Endodermal cell (in vitro differentiated cells): ENCODE results near the gene CDC14A. TPM values are rescaled to one million over a fixed set of nuclear protein-coding genes. Genes with fewer than 3 reads are reported as not detected.
A peak's percentile ranks its signal among the peaks of the same experiment; 100 is the strongest.
"Not testable (repeated sequence)": the region's sequence is repeated elsewhere in the genome, so short reads cannot be mapped to it uniquely, and the experiment has no call there.

Experiments
- DNase-seq: peaks from one replicate; pipeline ENCODE4 v3.0.0-alpha.2; 2017
- H3K27ac ChIP-seq: 2 replicates; pipeline ENCODE4 v1.5.1; 2013; ENCODE audit warnings: mild to moderate bottlenecking, low read depth, low read length, moderate library complexity
- H3K27me3 ChIP-seq: 2 replicates; pipeline ENCODE4 v1.6.1; 2013; ENCODE audit warnings: mild to moderate bottlenecking, low read length, moderate library complexity; ENCODE audit not compliant: insufficient read depth, control insufficient read depth, poor library complexity, severe bottlenecking
- H3K36me3 ChIP-seq: 2 replicates; pipeline ENCODE4 v1.7.0; 2013; ENCODE audit warnings: mild to moderate bottlenecking, low read length, moderate library complexity; ENCODE audit not compliant: control insufficient read depth, insufficient read depth
- H3K4me1 ChIP-seq: one replicate; pipeline ENCODE4 v1.7.0; 2013; ENCODE audit warnings: low read length; ENCODE audit not compliant: control insufficient read depth, insufficient read depth
- H3K4me3 ChIP-seq: 2 replicates; pipeline ENCODE4 v1.5.1; 2013; ENCODE audit warnings: mild to moderate bottlenecking, low read length, moderate library complexity
- H3K9ac ChIP-seq: 2 replicates; pipeline ENCODE4 v1.6.1; 2013; ENCODE audit warnings: mild to moderate bottlenecking, low read length, moderate library complexity; ENCODE audit not compliant: poor library complexity, severe bottlenecking; ENCODE audit errors: extremely low read depth
- H3K9me3 ChIP-seq: 2 replicates; pipeline ENCODE4 v1.6.1; 2013; ENCODE audit warnings: mild to moderate bottlenecking, low read length, moderate library complexity; ENCODE audit not compliant: control insufficient read depth
- H3K27ac Mint-ChIP-seq: 2 replicates; pipeline ENCODE4 v1.8.0; 2020; ENCODE audit warnings: mixed read lengths
- H3K27me3 Mint-ChIP-seq: 2 replicates; pipeline ENCODE4 v1.8.0; 2021; ENCODE audit warnings: mild to moderate bottlenecking, mixed read lengths; ENCODE audit not compliant: insufficient read depth
- H3K36me3 Mint-ChIP-seq: 2 replicates; pipeline ENCODE4 v1.8.0; 2020; ENCODE audit warnings: low read depth, mixed read lengths
- H3K4me1 Mint-ChIP-seq: 2 replicates; pipeline ENCODE4 v1.8.0; 2020; ENCODE audit warnings: mixed read lengths
- H3K4me3 Mint-ChIP-seq: 2 replicates; pipeline ENCODE4 v1.8.0; 2020; ENCODE audit warnings: mild to moderate bottlenecking, moderate library complexity, mixed read lengths
- H3K9me3 Mint-ChIP-seq: 2 replicates; pipeline ENCODE4 v1.8.0; 2020; ENCODE audit warnings: mild to moderate bottlenecking, mixed read lengths
- WGBS, 2 experiments: methylation state at CpG; one replicate each; pipeline versions ENCODE4 v1.1.5 to v1.1.7; 2013; ENCODE audit warnings: missing lambda C conversion rate in 2 of 2, mixed read lengths in 1 of 2; ENCODE audit not compliant: insufficient coverage in 1 of 2, insufficient read length in 1 of 2; 5-methylcytosine and 5-hydroxymethylcytosine counted together
- total RNA-seq, 2 donors: library from RNA; stranded (reverse); fragmentation: NEBNext Ultra II Directional in 1 of 2; extraction: Animal tissue kit (Norgen Biotek cat#: 25700) in 1 of 2; gene quantifications; 2 replicates in 1 of 2; 3 replicates in 1 of 2; pipeline ENCODE4 v1.2.1, GENCODE V29; 2021
- TF ChIP-seq, protein P1 (sequence below): fragments of 200-600 bp; sonication (generic); conservative IDR thresholded peaks from 2 replicates; pipeline ENCODE4 v1.5.0; 2021; ENCODE audit warnings: antibody characterized with exemption, mild to moderate bottlenecking

Gene CDC14A
- total RNA-seq, 2 donors from 2014 or later: 14.5 to 17.6 TPM

- peaks cover 29% of the 10 kb centered on the region for H3K9me3 Mint-ChIP-seq
- H3K4me3 Mint-ChIP-seq: no peak overlapping the region
- Histone ChIP-seq H3K9ac (no peak overlapping the region), H3K36me3 (no peaks in the 10 kb centered on the region), H3K4me1 (peaks cover 11% of the 10 kb centered on the region), H3K27ac (no peak overlapping the region), H3K27me3 (no peaks in the 10 kb centered on the region), H3K9me3 (peaks cover 29% of the 10 kb centered on the region), H3K4me3 (no peak overlapping the region)
- H3K27ac Mint-ChIP-seq: peak overlapping the region; percentile 27
- H3K27me3 Mint-ChIP-seq: no peaks in the 10 kb centered on the region
- peaks cover 23% of the 10 kb centered on the region for H3K4me1 Mint-ChIP-seq
- peaks cover 7% of the 10 kb centered on the region for H3K36me3 Mint-ChIP-seq
- TF ChIP-seq, protein P1, sequence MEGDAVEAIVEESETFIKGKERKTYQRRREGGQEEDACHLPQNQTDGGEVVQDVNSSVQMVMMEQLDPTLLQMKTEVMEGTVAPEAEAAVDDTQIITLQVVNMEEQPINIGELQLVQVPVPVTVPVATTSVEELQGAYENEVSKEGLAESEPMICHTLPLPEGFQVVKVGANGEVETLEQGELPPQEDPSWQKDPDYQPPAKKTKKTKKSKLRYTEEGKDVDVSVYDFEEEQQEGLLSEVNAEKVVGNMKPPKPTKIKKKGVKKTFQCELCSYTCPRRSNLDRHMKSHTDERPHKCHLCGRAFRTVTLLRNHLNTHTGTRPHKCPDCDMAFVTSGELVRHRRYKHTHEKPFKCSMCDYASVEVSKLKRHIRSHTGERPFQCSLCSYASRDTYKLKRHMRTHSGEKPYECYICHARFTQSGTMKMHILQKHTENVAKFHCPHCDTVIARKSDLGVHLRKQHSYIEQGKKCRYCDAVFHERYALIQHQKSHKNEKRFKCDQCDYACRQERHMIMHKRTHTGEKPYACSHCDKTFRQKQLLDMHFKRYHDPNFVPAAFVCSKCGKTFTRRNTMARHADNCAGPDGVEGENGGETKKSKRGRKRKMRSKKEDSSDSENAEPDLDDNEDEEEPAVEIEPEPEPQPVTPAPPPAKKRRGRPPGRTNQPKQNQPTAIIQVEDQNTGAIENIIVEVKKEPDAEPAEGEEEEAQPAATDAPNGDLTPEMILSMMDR: no peak
- DNase-seq: no peak
- 82 to 88% methylated on average over 3 to 5 of the region's 6 CpGs for WGBS, 2 experiments
These were observed 28.7 kb upstream of the CDC14A start for GRCh38 chr1:100323419-100324106.

- Mint-ChIP-seq H3K9me3 (peaks cover 9% of the 10 kb centered on the region), H3K27ac (no peak overlapping the region), H3K4me3 (no peak overlapping the region), H3K36me3 (peaks cover 1% of the 10 kb centered on the region), H3K4me1 (peaks cover 25% of the 10 kb centered on the region), H3K27me3 (no peaks in the 10 kb centered on the region)
- TF ChIP-seq, protein P1: no peak
- peaks cover 13% of the 10 kb centered on the region for H3K4me1 ChIP-seq
- peaks cover 8% of the 10 kb centered on the region for H3K9me3 ChIP-seq
- no peak overlapping the region for H3K9ac ChIP-seq
- DNase-seq: peak; percentile 41
- H3K4me3 ChIP-seq: no peak overlapping the region
- H3K27me3 ChIP-seq: no peaks in the 10 kb centered on the region
- 84 to 86% methylated on average over 5 to 7 of the region's 7 CpGs for WGBS, 2 experiments
- H3K27ac ChIP-seq: no peak overlapping the region
- no peaks in the 10 kb centered on the region for H3K36me3 ChIP-seq
These were observed 26.6 kb upstream of the CDC14A start for GRCh38 chr1:100325415-100326324.

GRCh38 chr1:100326325-100326670 is 26.0 kb upstream of the CDC14A start:
- H3K9me3 ChIP-seq, H3K27me3 Mint-ChIP-seq, H3K36me3 Mint-ChIP-seq, H3K4me3 Mint-ChIP-seq, H3K27me3 ChIP-seq, H3K4me3 ChIP-seq, H3K36me3 ChIP-seq, H3K27ac Mint-ChIP-seq, H3K9ac ChIP-seq, DNase-seq, H3K9me3 Mint-ChIP-seq, H3K27ac ChIP-seq: not testable (repeated sequence)
- H3K4me1 ChIP-seq: peaks cover 13% of the 10 kb centered on the region
- WGBS, 2 experiments: no CpG with 5 or more reads among the region's 1 CpG
- H3K4me1 Mint-ChIP-seq: peaks cover 25% of the 10 kb centered on the region
